ENCODE measurements around the gene SHISA2. TPM values are rescaled to one million over a fixed set of nuclear protein-coding genes. Genes with fewer than 3 reads are reported as not detected.
"Not testable (repeated sequence)": the region's sequence is repeated elsewhere in the genome, so short reads cannot be mapped to it uniquely, and the experiment has no call there.

The SHISA2 gene
- total RNA-seq, 1 experiment from 2014 or later, result 1.2 TPM

DNA sequence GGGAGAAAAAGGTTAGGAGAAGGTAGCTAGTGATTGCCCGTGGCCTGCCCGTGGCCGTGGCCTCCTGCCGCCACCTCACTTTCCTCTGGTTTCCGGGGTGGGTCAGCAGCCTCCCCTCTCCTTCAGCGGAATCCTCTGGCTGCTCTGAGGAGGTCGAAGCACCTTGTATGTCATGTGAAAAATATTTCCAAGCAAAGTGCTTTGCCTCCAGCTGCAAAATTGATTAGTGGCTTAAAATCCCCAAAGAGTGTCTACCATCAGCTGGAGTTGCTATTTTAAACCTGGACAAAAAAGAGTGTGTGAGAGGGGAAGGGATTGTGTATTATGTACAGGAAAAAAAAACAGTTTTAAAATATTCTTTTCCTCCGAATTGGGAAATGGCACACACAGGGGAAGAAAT is 17.8 kb upstream of the SHISA2 start:
- ATAC-seq; H3K36me3 ChIP-seq (ENCODE audit: control insufficient read depth, insufficient read depth, low read length); in situ Hi-C loops (cut with HindIII; ENCODE audit: low pct_unique_long_range_greater_than_20kb, low sequenced_read_pairs); H3K27me3 ChIP-seq (ENCODE audit: control insufficient read depth, insufficient read depth, low read length); DNase-seq (ENCODE audit: low read depth, low spot score); H3K4me3 ChIP-seq (ENCODE audit: low read depth in 2 of 2, low read length in 2 of 2); POLR2A ChIA-PET; BruUV-seq (replicated peaks); H3K4me1 ChIP-seq (ENCODE audit: control insufficient read depth, insufficient read depth, low read length); H3K27ac ChIP-seq (ENCODE audit: low read length); H3K9me3 ChIP-seq (ENCODE audit: control insufficient read depth, insufficient read depth, low read depth, low read length); CTCF ChIA-PET: not testable (repeated sequence)
- intact Hi-C loops (cut with micrococcal nuclease; ENCODE audit: unreplicated experiment), result loop anchor here (10.0 kb wide), 1 partner anchor 315 kb away; no protein-coding TSS in a partner anchor

- DNase-seq (ENCODE audit: low read depth, low spot score); ATAC-seq; H3K27me3 ChIP-seq (ENCODE audit: control insufficient read depth, insufficient read depth, low read length); BruUV-seq (replicated peaks); POLR2A ChIA-PET; in situ Hi-C loops (cut with HindIII; ENCODE audit: low pct_unique_long_range_greater_than_20kb, low sequenced_read_pairs); H3K36me3 ChIP-seq (ENCODE audit: control insufficient read depth, insufficient read depth, low read length); H3K4me3 ChIP-seq (ENCODE audit: low read depth in 2 of 2, low read length in 2 of 2); H3K4me1 ChIP-seq (ENCODE audit: control insufficient read depth, insufficient read depth, low read length); H3K9me3 ChIP-seq (ENCODE audit: control insufficient read depth, insufficient read depth, low read depth, low read length); H3K27ac ChIP-seq (ENCODE audit: low read length): not testable (repeated sequence)
- intact Hi-C loops (cut with micrococcal nuclease; ENCODE audit: unreplicated experiment), result loop anchor here (10.0 kb wide), 1 partner anchor 314 kb away; no protein-coding TSS in a partner anchor
- CTCF ChIA-PET, result interaction anchor here (0.6 kb wide), 1 partner anchor 51 kb away, joined by 7 read pairs; no protein-coding TSS in a partner anchor
Measured at GRCh38 chr13:26068372-26068771, 16.6 kb upstream of the SHISA2 start.

DNA sequence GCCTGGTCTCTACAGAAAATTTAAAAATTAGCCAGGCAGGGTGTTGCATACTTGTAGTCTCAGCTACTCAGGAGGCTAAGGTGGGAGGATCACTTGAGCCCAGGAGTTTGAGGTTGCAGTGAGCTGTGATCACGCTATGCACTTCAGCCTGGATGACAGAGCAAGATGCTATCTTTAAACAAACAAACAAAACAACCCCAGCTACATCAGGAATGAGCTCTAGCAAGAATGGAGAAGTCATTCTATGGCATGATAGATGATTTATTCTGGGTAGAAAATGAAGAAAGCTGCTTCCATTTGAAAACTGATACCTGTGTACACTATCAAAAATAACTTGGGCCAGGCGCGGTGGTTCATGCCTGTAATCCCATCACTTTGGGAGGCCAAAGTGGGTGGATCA is 15.8 kb upstream of the SHISA2 start:
- in situ Hi-C loops (cut with HindIII; ENCODE audit: low pct_unique_long_range_greater_than_20kb, low sequenced_read_pairs), result no loop called here
- Histone ChIP-seq H3K9me3 (ENCODE audit: control insufficient read depth, insufficient read depth, low read depth, low read length) (no peaks in the 10 kb centered on the region), H3K27ac (ENCODE audit: low read length) (no peak overlapping the region), H3K4me3 (ENCODE audit: low read depth in 2 of 2, low read length in 2 of 2) (no peak overlapping the region), H3K4me1 (ENCODE audit: control insufficient read depth, insufficient read depth, low read length) (no peaks in the 10 kb centered on the region), H3K36me3 (ENCODE audit: control insufficient read depth, insufficient read depth, low read length) (no peaks in the 10 kb centered on the region), H3K27me3 (ENCODE audit: control insufficient read depth, insufficient read depth, low read length) (no peaks in the 10 kb centered on the region)
- DNase-seq (ENCODE audit: low read depth, low spot score), result no peak
- no TSS peak for BruUV-seq (replicated peaks)
- intact Hi-C loops (cut with micrococcal nuclease; ENCODE audit: unreplicated experiment), result loop anchor here (10.0 kb wide), 1 partner anchor 313 kb away; no protein-coding TSS in a partner anchor
- TF ChIP-seq, protein P1, sequence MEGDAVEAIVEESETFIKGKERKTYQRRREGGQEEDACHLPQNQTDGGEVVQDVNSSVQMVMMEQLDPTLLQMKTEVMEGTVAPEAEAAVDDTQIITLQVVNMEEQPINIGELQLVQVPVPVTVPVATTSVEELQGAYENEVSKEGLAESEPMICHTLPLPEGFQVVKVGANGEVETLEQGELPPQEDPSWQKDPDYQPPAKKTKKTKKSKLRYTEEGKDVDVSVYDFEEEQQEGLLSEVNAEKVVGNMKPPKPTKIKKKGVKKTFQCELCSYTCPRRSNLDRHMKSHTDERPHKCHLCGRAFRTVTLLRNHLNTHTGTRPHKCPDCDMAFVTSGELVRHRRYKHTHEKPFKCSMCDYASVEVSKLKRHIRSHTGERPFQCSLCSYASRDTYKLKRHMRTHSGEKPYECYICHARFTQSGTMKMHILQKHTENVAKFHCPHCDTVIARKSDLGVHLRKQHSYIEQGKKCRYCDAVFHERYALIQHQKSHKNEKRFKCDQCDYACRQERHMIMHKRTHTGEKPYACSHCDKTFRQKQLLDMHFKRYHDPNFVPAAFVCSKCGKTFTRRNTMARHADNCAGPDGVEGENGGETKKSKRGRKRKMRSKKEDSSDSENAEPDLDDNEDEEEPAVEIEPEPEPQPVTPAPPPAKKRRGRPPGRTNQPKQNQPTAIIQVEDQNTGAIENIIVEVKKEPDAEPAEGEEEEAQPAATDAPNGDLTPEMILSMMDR (IDR thresholded peaks at IDR 0.05), result no peak
- TF ChIP-seq, protein P2, sequence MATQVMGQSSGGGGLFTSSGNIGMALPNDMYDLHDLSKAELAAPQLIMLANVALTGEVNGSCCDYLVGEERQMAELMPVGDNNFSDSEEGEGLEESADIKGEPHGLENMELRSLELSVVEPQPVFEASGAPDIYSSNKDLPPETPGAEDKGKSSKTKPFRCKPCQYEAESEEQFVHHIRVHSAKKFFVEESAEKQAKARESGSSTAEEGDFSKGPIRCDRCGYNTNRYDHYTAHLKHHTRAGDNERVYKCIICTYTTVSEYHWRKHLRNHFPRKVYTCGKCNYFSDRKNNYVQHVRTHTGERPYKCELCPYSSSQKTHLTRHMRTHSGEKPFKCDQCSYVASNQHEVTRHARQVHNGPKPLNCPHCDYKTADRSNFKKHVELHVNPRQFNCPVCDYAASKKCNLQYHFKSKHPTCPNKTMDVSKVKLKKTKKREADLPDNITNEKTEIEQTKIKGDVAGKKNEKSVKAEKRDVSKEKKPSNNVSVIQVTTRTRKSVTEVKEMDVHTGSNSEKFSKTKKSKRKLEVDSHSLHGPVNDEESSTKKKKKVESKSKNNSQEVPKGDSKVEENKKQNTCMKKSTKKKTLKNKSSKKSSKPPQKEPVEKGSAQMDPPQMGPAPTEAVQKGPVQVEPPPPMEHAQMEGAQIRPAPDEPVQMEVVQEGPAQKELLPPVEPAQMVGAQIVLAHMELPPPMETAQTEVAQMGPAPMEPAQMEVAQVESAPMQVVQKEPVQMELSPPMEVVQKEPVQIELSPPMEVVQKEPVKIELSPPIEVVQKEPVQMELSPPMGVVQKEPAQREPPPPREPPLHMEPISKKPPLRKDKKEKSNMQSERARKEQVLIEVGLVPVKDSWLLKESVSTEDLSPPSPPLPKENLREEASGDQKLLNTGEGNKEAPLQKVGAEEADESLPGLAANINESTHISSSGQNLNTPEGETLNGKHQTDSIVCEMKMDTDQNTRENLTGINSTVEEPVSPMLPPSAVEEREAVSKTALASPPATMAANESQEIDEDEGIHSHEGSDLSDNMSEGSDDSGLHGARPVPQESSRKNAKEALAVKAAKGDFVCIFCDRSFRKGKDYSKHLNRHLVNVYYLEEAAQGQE (IDR thresholded peaks at IDR 0.05; ENCODE audit: insufficient read depth in 1 of 2, low read depth in 2 of 2, low read length in 1 of 2), result no peak
- TF ChIP-seq POLR2AphosphoS5 (IDR thresholded peaks at IDR 0.05; ENCODE audit: low read depth, low read length) (no peak), TCF7L2 (IDR thresholded peaks at IDR 0.05; ENCODE audit: low read depth, low read length) (no peak)
- ATAC-seq, result no peak
- POLR2A ChIA-PET, result no interaction called here
- CTCF ChIA-PET, result no interaction called here

DNA sequence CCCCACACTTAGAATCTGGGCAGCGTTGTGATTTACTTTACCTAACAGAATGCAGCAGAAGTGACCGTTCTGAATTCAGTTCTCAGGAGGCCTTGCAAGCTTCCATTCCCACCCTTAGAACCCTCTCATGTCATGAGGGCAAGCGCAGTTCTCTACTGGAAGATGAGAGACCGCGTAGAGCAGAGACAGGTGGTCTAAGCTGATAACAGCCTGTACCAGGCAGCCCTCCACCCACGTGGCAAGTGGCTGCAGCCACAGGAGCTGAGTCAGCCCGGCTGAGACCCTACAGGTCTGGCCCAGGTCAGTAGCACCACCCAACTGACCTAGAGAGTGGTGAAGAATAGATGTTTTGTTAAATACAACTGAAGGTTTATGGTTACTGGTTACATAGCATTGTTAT is 14.7 kb upstream of the SHISA2 start:
- POLR2A ChIA-PET; H3K36me3 ChIP-seq (ENCODE audit: control insufficient read depth, insufficient read depth, low read length); H3K4me3 ChIP-seq (ENCODE audit: low read depth in 2 of 2, low read length in 2 of 2); CTCF ChIA-PET; in situ Hi-C loops (cut with HindIII; ENCODE audit: low pct_unique_long_range_greater_than_20kb, low sequenced_read_pairs); BruUV-seq (replicated peaks); H3K4me1 ChIP-seq (ENCODE audit: control insufficient read depth, insufficient read depth, low read length); ATAC-seq; DNase-seq (ENCODE audit: low read depth, low spot score); H3K27ac ChIP-seq (ENCODE audit: low read length); H3K9me3 ChIP-seq (ENCODE audit: control insufficient read depth, insufficient read depth, low read depth, low read length); H3K27me3 ChIP-seq (ENCODE audit: control insufficient read depth, insufficient read depth, low read length): not testable (repeated sequence)
- intact Hi-C loops (cut with micrococcal nuclease; ENCODE audit: unreplicated experiment), result loop anchor here (10.0 kb wide), 1 partner anchor 312 kb away; no protein-coding TSS in a partner anchor
